HUES64 (cell line): ENCODE measurements around the gene PCDHB10.
"Not testable (repeated sequence)": the region's sequence is repeated elsewhere in the genome, so short reads cannot be mapped to it uniquely, and the experiment has no call there.

Experiments
- H3K27ac ChIP-seq: 2 replicates; pipeline ENCODE4 v1.7.0; 2013; ENCODE audit warnings: low read depth, low read length, inconsistent platforms
- H3K27me3 ChIP-seq: 2 replicates; pipeline ENCODE4 v1.6.1; 2013; ENCODE audit warnings: mild to moderate bottlenecking, low read length; ENCODE audit not compliant: insufficient read depth
- H3K36me3 ChIP-seq: 2 replicates; pipeline ENCODE4 v1.6.1; 2013; ENCODE audit warnings: mild to moderate bottlenecking, low read length; ENCODE audit not compliant: insufficient read depth
- H3K4me1 ChIP-seq: 2 replicates; pipeline ENCODE4 v1.6.1; 2013; ENCODE audit warnings: mild to moderate bottlenecking, low read length, moderate library complexity; ENCODE audit not compliant: insufficient read depth
- H3K4me3 ChIP-seq: 2 replicates; pipeline ENCODE4 v1.5.1; 2013; ENCODE audit warnings: mild to moderate bottlenecking, low read length, moderate library complexity
- H3K9ac ChIP-seq: 2 replicates; pipeline ENCODE4 v1.6.1; 2013; ENCODE audit warnings: mild to moderate bottlenecking, low read depth, low read length
- H3K9me3 ChIP-seq: 2 replicates; pipeline ENCODE4 v1.6.1; 2013; ENCODE audit warnings: low read depth, low read length; ENCODE audit not compliant: insufficient read depth
- WGBS: fragments of 150-250, 120-280 bp; methylation state at CpG from one replicate; pipeline ENCODE4 v1.1.7; 2013; ENCODE audit warnings: missing lambda C conversion rate; 5-methylcytosine and 5-hydroxymethylcytosine counted together

Gene PCDHB10

GRCh38 chr5:141216035-141216434 is 23.9 kb downstream of the PCDHB10 start:
- H3K4me3 ChIP-seq, H3K27me3 ChIP-seq, H3K9me3 ChIP-seq, H3K4me1 ChIP-seq, H3K9ac ChIP-seq, H3K27ac ChIP-seq, H3K36me3 ChIP-seq: not testable (repeated sequence)
- WGBS, result 96% methylated on average over 22 of the region's 26 CpGs

- Histone ChIP-seq H3K9ac (peak within 1 kb of the TSS; percentile 59; the same call in 1 of the 2 replicates), H3K4me3 (peak within 1 kb of the TSS; percentile 45), H3K27ac (no peak within 1 kb of the TSS), H3K27me3 (no peaks in the 10 kb centered on the region), H3K9me3 (peaks cover 6% of the 10 kb centered on the region; the same call in 1 of the 2 replicates), H3K4me1 (no peaks in the 10 kb centered on the region), H3K36me3 (no peaks in the 10 kb centered on the region)
- WGBS, result 48% methylated on average over 15 of the region's 15 CpGs
Observed at GRCh38 chr5:141223112-141223783, 31.1 kb downstream of the PCDHB10 start, which contains the start of gene PCDHB14. Gene PCDHB14, plus strand, starts transcription at chr5:141223343. Its CDS starts 163 bp downstream, at chr5:141223506.

DNA sequence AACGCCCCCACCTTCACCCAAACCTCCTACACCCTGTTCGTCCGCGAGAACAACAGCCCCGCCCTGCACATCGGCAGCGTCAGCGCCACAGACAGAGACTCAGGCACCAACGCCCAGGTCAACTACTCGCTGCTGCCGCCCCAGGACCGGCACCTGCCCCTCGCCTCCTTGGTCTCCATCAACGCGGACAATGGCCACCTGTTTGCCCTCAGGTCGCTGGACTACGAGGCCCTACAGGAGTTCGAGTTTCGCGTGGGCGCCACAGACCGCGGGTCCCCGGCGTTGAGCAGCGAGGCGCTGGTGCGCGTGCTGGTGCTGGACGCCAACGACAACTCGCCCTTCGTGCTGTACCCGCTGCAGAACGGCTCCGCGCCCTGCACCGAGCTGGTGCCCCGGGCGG is 32.7 kb downstream of the PCDHB10 start:
- not testable (repeated sequence) for H3K36me3 ChIP-seq, H3K9ac ChIP-seq, H3K27me3 ChIP-seq, H3K27ac ChIP-seq, H3K9me3 ChIP-seq, H3K4me3 ChIP-seq, H3K4me1 ChIP-seq
- 95% methylated on average over 29 of the region's 40 CpGs for WGBS

GRCh38 chr5:141225421-141225820 is 33.3 kb downstream of the PCDHB10 start:
- not testable (repeated sequence) for H3K36me3 ChIP-seq, H3K9ac ChIP-seq, H3K9me3 ChIP-seq, H3K27ac ChIP-seq, H3K4me3 ChIP-seq, H3K27me3 ChIP-seq, H3K4me1 ChIP-seq
- WGBS, result 97% methylated on average over 26 of the region's 30 CpGs

GRCh38 chr5:141234109-141234667 is 42.0 kb downstream of the PCDHB10 start:
- H3K36me3 ChIP-seq, result no peaks in the 10 kb centered on the region
- H3K9me3 ChIP-seq, result peaks cover 53% of the 10 kb centered on the region
- H3K27ac ChIP-seq, result no peak overlapping the region
- peak overlapping the region; percentile 45; the same call in 1 of the 2 replicates for H3K4me3 ChIP-seq
- 88% methylated on average over 14 of the region's 15 CpGs for WGBS
- peak overlapping the region; percentile 47; the same call in 1 of the 2 replicates for H3K9ac ChIP-seq
- no peaks in the 10 kb centered on the region for H3K27me3 ChIP-seq
- H3K4me1 ChIP-seq, result no peaks in the 10 kb centered on the region

DNA sequence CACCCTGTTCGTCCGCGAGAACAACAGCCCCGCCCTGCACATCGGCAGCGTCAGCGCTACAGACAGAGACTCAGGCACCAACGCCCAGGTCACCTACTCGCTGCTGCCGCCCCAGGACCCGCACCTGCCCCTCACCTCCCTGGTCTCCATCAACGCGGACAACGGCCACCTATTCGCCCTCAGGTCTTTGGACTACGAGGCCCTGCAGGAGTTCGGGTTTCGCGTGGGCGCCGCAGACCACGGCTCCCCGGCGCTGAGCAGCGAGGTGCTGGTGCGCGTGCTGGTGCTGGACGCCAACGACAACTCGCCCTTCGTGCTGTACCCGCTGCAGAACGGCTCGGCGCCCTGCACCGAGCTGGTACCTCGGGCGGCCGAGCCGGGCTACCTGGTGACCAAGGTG is 43.8 kb downstream of the PCDHB10 start:
- not testable (repeated sequence) for H3K27me3 ChIP-seq, H3K4me1 ChIP-seq, H3K4me3 ChIP-seq, H3K9ac ChIP-seq, H3K27ac ChIP-seq, H3K36me3 ChIP-seq
- H3K9me3 ChIP-seq, result peaks cover 54% of the 10 kb centered on the region
- WGBS, result 96% methylated on average over 40 of the region's 40 CpGs

GRCh38 chr5:141236516-141237313 is 44.6 kb downstream of the PCDHB10 start:
- no peaks in the 10 kb centered on the region for H3K36me3 ChIP-seq
- H3K27ac ChIP-seq, result no peak overlapping the region
- no peaks in the 10 kb centered on the region for H3K4me1 ChIP-seq
- peaks cover 49% of the 10 kb centered on the region for H3K9me3 ChIP-seq
- H3K4me3 ChIP-seq, result no peak overlapping the region
- no peaks in the 10 kb centered on the region for H3K27me3 ChIP-seq
- 96% methylated on average over 32 of the region's 32 CpGs for WGBS
- H3K9ac ChIP-seq, result no peak overlapping the region

DNA sequence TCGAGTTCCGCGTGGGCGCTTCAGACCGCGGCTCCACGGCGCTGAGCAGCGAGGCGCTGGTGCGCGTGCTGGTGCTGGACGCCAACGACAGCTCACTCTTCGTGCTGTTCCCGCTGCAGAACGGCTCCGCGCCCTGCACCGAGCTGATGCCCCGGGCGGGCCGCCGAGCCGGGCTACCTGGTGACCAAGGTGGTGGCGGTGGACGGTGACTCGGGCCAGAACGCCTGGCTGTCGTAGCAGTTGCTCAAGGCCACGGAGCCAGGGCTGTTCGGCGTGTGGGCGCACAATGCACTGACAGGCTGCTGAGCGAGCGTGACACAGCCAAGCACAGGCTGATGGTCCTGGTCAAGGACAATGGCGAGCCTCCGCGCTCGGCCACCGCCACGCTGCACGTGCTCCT is 49.3 kb downstream of the PCDHB10 start:
- Histone ChIP-seq H3K27me3 (no peaks in the 10 kb centered on the region), H3K9me3 (peaks cover 30% of the 10 kb centered on the region; the same call in 1 of the 2 replicates), H3K27ac (no peak overlapping the region), H3K4me3 (no peak overlapping the region), H3K9ac (no peak overlapping the region), H3K36me3 (no peaks in the 10 kb centered on the region; the same call in 1 of the 2 replicates), H3K4me1 (no peaks in the 10 kb centered on the region)
- 97% methylated on average over 43 of the region's 43 CpGs for WGBS
